Peyer's patch (tissue), 4 donors: ENCODE results near the gene ACRBP.

Experiments
- POLR2A ChIP-seq, 2 donors: fragments of 450-650 bp; IDR thresholded peaks; one replicate each; pipeline ENCODE4 v1.5.1; 2017; ENCODE audit warnings: antibody characterized with exemption in 2 of 2, mild to moderate bottlenecking in 2 of 2, moderate library complexity in 2 of 2
- TF ChIP-seq, protein P1 (sequence below), 6 experiments: fragments of 450-650 bp in 4 of 6; fragments of 200-600 bp in 2 of 6; sonication (generic) in 1 of 6; IDR thresholded peaks; one replicate each; pipeline ENCODE4 v1.5.1; 2017 to 2019; ENCODE audit warnings: antibody characterized with exemption in 6 of 6, mild to moderate bottlenecking in 3 of 6, moderate library complexity in 1 of 6

GRCh38 chr12:6607751-6608591 lies 39.3 kb downstream of the ACRBP start:
- TF ChIP-seq, protein P1, sequence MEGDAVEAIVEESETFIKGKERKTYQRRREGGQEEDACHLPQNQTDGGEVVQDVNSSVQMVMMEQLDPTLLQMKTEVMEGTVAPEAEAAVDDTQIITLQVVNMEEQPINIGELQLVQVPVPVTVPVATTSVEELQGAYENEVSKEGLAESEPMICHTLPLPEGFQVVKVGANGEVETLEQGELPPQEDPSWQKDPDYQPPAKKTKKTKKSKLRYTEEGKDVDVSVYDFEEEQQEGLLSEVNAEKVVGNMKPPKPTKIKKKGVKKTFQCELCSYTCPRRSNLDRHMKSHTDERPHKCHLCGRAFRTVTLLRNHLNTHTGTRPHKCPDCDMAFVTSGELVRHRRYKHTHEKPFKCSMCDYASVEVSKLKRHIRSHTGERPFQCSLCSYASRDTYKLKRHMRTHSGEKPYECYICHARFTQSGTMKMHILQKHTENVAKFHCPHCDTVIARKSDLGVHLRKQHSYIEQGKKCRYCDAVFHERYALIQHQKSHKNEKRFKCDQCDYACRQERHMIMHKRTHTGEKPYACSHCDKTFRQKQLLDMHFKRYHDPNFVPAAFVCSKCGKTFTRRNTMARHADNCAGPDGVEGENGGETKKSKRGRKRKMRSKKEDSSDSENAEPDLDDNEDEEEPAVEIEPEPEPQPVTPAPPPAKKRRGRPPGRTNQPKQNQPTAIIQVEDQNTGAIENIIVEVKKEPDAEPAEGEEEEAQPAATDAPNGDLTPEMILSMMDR (IDR thresholded peaks at IDR 0.05): peak in 1 of 6 experiments; percentile 14
- no peak for TF ChIP-seq POLR2A (IDR thresholded peaks at IDR 0.05)
